ENCODE data around the gene NINJ2. TPM values are rescaled to one million over a fixed set of nuclear protein-coding genes. Genes with fewer than 3 reads are reported as not detected.

Gene NINJ2
- polyA plus RNA-seq, 3 donors: 32.9 to 92.7 (median 73.7) TPM

DNA sequence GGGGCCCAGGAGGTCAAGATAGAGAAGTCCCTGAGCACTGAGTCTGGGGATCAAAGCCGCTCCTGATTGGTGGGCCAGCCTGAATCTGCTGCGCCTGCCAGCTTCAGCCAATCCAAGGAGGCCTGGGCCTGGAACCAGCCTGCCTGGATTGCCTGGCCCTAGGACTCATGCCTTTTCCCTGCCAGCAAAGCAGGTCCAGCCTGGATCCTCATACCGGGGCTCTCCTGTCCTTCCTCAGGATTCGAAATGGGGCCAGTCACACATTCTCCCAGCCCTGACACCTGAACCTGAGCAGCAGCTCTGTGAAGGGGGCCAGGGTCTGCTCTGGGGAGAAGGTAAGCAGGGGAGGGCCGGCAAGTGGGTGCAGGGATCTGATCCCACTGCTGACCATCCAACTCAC is 81.9 kb downstream of the NINJ2 start:
- Mint-ChIP-seq H3K27me3 (ENCODE audit: low read depth in 3 of 3) (no peaks in the 10 kb centered on the region), H3K36me3 (peaks cover 6 to 13% of the 10 kb centered on the region in 2 donors), H3K4me3 (no peak overlapping the region), H3K4me1 (peaks cover 17% of the 10 kb centered on the region), H3K9me3 (peaks cover 0 to 2% (median 0%) of the 10 kb centered on the region in 7 donors), H3K27ac (no peak overlapping the region)
- H3K9ac ChIP-seq (ENCODE audit: insufficient read depth, low read length, poor library complexity, severe bottlenecking): no peak overlapping the region
- no peak for DNase-seq
- no peak overlapping the region for H3K27ac ChIP-seq (ENCODE audit: low read depth in 1 of 2, low read length in 2 of 2)
- H3K27me3 ChIP-seq (ENCODE audit: control insufficient read depth in 2 of 2, insufficient read depth in 2 of 2, low read length in 2 of 2): no peaks in the 10 kb centered on the region
- no peak overlapping the region for H3K4me3 ChIP-seq (replicated peaks in 1 of 3; ENCODE audit: low read depth in 2 of 3, low read length in 3 of 3)
- no peaks in the 10 kb centered on the region for H3K79me2 ChIP-seq (ENCODE audit: insufficient read depth, low read length)
- no peaks in the 10 kb centered on the region for H4K20me1 ChIP-seq (ENCODE audit: insufficient read depth, low read length)
- no peak overlapping the region for H3K4me2 ChIP-seq (replicated peaks; ENCODE audit: extremely low read depth, low read length, poor library complexity, severe bottlenecking)
- intact Hi-C loops (cut with micrococcal nuclease): no loop called here
- no peaks in the 10 kb centered on the region for H3K36me3 ChIP-seq (replicated peaks in 1 of 2; ENCODE audit: control insufficient read depth in 1 of 2, insufficient read depth in 2 of 2, low read length in 2 of 2)
- H3K4me1 ChIP-seq (ENCODE audit: control insufficient read depth in 1 of 2, insufficient read depth in 2 of 2, low read length in 2 of 2): peaks cover 17 to 19% of the 10 kb centered on the region in 2 donors
- TF ChIP-seq, protein P1, sequence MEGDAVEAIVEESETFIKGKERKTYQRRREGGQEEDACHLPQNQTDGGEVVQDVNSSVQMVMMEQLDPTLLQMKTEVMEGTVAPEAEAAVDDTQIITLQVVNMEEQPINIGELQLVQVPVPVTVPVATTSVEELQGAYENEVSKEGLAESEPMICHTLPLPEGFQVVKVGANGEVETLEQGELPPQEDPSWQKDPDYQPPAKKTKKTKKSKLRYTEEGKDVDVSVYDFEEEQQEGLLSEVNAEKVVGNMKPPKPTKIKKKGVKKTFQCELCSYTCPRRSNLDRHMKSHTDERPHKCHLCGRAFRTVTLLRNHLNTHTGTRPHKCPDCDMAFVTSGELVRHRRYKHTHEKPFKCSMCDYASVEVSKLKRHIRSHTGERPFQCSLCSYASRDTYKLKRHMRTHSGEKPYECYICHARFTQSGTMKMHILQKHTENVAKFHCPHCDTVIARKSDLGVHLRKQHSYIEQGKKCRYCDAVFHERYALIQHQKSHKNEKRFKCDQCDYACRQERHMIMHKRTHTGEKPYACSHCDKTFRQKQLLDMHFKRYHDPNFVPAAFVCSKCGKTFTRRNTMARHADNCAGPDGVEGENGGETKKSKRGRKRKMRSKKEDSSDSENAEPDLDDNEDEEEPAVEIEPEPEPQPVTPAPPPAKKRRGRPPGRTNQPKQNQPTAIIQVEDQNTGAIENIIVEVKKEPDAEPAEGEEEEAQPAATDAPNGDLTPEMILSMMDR (IDR thresholded peaks at IDR 0.05): no peak
- no peak overlapping the region for H2AFZ ChIP-seq (ENCODE audit: insufficient read depth, low read depth, low read length, poor library complexity, severe bottlenecking)
- WGBS (ENCODE audit: insufficient coverage): 93% methylated on average over 3 of the region's 5 CpGs
- H3K9me3 ChIP-seq (replicated peaks in 1 of 2; ENCODE audit: control insufficient read depth in 1 of 2, insufficient read depth in 1 of 2, low read length in 2 of 2): no peaks in the 10 kb centered on the region

DNA sequence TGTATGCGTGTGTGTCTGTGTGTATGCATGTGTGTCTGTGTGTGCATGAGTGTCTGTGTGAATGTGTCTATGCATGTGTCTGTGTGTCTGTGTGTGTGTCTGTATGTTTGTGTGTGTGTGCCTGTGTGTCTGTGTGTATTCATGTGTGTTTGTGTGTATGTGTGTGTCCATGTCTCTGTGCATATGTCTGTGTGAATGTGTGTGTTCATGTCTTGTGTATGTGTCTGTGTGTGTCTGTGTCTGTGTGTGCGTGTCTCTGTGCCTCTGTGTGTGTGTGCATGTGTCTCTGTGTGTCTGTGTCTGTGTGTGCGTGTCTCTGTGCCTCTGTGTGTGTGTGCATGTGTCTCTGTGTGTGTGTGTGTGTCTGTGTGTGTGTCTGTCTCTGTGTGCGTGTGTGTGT is 82.4 kb downstream of the NINJ2 start:
- TF ChIP-seq, protein P1 (IDR thresholded peaks at IDR 0.05): no peak
- no peaks in the 10 kb centered on the region for H4K20me1 ChIP-seq (ENCODE audit: insufficient read depth, low read length)
- peaks cover 20 to 24% of the 10 kb centered on the region in 2 donors for H3K4me1 ChIP-seq (ENCODE audit: control insufficient read depth in 1 of 2, insufficient read depth in 2 of 2, low read length in 2 of 2)
- Mint-ChIP-seq H3K36me3 (peaks cover 6 to 13% of the 10 kb centered on the region in 2 donors), H3K4me3 (no peak overlapping the region), H3K9me3 (peaks cover 0 to 2% (median 0%) of the 10 kb centered on the region in 7 donors), H3K27ac (no peak overlapping the region), H3K4me1 (peaks cover 22% of the 10 kb centered on the region), H3K27me3 (ENCODE audit: low read depth in 3 of 3) (no peaks in the 10 kb centered on the region)
- no peaks in the 10 kb centered on the region for H3K79me2 ChIP-seq (ENCODE audit: insufficient read depth, low read length)
- H3K9me3 ChIP-seq (replicated peaks in 1 of 2; ENCODE audit: control insufficient read depth in 1 of 2, insufficient read depth in 1 of 2, low read length in 2 of 2): no peaks in the 10 kb centered on the region
- no peaks in the 10 kb centered on the region for H3K27me3 ChIP-seq (ENCODE audit: control insufficient read depth in 2 of 2, insufficient read depth in 2 of 2, low read length in 2 of 2)
- no peaks in the 10 kb centered on the region for H3K36me3 ChIP-seq (replicated peaks in 1 of 2; ENCODE audit: control insufficient read depth in 1 of 2, insufficient read depth in 2 of 2, low read length in 2 of 2)
- H3K4me3 ChIP-seq (replicated peaks in 1 of 3; ENCODE audit: low read depth in 2 of 3, low read length in 3 of 3): no peak overlapping the region
- no peak for DNase-seq
- H3K4me2 ChIP-seq (replicated peaks; ENCODE audit: extremely low read depth, low read length, poor library complexity, severe bottlenecking): no peak overlapping the region
- no peak overlapping the region for H3K9ac ChIP-seq (ENCODE audit: insufficient read depth, low read length, poor library complexity, severe bottlenecking)
- H2AFZ ChIP-seq (ENCODE audit: insufficient read depth, low read depth, low read length, poor library complexity, severe bottlenecking): no peak overlapping the region
- no peak overlapping the region for H3K27ac ChIP-seq (ENCODE audit: low read depth in 1 of 2, low read length in 2 of 2)
- 97% methylated on average over 3 of the region's 4 CpGs for WGBS (ENCODE audit: insufficient coverage)
- intact Hi-C loops (cut with micrococcal nuclease): no loop called here
